Measurements from ENCODE around the gene NRXN3.

DNA sequence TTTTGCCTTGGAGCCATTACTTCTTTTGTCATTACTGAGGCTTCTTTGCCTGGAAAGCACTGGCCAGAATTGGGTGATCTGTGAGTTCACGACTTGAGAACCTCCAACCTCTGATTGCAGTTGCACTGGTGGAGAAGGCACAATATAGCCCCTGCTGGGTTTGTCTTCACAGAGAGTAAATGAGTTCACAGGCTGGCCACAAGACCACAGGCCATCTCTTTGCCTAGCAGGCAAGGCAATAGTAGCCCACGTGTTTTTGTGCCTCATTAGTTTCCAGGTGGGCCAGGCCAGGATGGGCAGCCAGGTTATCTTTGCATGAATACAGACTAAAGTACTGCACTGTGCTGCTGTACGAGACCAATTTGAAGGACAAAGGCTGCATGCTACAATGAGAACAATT lies 468.8 kb downstream of the NRXN3 start:
- TF ChIP-seq CTCF (IDR thresholded peaks at IDR 0.05 in 4 of 5, conservative IDR thresholded peaks at IDR 0.05 in 1 of 5) (no peak), POLR2A (IDR thresholded peaks at IDR 0.05) (no peak)
